HPDE6-E6E7 (cell line): ENCODE results near the gene CADPS2.

ENCODE experiments used
- DNase-seq: peaks from one replicate; pipeline ENCODE4 v3.0.0; 2011; ENCODE audit warnings: missing footprints; ENCODE audit errors: extremely low spot score

CADPS2 gene

DNA sequence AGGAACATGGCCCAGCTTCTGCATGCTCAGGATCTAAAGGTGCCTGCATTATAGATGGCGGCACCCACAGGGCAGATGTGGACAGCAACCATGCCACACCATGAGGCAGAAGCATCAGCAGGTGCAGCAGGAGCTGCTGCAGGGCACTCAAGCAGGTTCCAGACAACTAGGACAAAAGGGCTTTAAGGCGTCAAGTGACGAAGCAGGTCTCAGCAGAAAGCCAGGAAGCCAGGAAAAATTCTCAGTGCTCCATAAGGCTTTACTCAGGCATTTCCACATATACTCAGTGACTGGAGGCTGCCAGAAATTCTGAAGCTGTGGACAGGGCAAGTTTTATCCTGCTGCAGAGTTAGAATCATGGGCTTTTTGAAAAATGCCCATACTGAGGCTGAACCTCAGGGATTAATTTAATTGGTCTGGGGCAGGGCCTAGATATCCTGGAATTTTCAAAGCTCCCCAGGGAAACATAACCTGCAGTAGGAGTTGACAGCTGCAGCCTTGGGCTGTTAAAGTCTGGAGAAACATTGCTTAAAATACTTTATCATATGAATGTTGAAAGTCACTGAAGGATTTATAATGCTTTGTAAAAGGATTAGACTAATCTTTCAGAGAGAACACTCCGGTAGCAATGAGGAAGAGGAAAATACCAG, 115.4 kb downstream of the CADPS2 start:
- DNase-seq = no peak

- no peak for DNase-seq
Observed at GRCh38 chr7:122768827-122769226, 117.4 kb downstream of the CADPS2 start.

DNA sequence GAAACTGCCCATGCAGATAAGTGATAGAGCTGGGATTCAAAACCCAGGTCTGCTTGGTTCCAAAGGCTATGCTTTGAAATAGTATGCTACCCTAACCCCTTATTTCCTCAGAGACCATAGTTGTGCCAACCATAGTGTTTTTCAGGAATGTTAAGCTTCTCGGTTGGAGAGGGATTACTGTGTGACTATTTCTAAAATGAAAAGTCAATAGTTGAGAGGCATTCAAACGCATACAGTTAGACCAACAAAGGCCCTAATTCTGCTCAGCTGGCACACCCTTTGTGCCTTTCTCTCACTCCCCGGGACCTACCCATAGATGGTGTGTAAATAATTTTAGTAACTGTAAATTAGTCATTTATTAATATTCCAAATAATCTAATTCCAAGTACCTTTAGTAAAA, 118.9 kb downstream of the CADPS2 start:
- no peak for DNase-seq

- no peak for DNase-seq
Observed at GRCh38 chr7:122766593-122766992, 119.7 kb downstream of the CADPS2 start.

GRCh38 chr7:122764902-122765301, 121.4 kb downstream of the CADPS2 start:
- no peak for DNase-seq

- no peak for DNase-seq
Observed at GRCh38 chr7:122764020-122764419, 122.2 kb downstream of the CADPS2 start.

- no peak for DNase-seq
Observed at GRCh38 chr7:122762071-122762470, 124.2 kb downstream of the CADPS2 start.

GRCh38 chr7:122758501-122758900, 127.8 kb downstream of the CADPS2 start:
- no peak for DNase-seq

DNA sequence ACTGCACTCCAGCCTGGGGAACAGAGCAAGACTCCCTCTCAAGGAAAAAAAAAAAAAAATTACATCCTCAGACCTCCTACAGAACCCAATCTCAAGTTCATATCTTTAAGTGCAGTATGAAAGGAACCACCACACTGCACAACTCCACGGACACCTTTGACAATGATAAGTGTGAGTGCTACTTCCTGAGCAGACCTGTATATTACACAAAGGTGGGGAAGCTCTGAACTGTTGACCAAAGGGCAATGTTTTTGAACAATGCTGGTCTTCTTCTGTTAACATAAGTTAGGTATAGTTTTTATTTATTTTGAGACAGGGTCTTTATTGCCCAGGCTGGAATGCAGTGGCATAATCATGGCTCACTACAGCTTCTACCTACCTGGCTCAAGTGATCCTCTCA, 129.4 kb downstream of the CADPS2 start:
- DNase-seq = no peak

DNA sequence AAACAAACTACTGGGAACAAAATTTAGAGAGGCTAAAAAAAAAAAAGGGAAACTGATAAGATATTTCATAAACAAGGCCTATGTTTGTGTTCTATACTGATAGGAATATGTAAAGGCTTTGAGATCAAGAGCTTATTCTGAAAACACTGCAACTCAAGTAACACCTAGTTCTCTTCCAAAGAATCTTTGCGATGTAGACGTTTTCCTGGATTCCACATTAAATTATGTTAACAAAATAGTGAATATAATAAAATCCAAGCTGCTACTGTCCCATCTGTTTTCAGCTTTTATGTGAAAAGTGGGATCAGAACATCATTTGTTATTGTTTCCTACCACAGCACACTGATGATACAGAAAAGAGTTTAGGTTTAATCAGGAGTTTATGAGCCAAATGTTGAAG, 130.6 kb downstream of the CADPS2 start:
- no peak for DNase-seq

DNA sequence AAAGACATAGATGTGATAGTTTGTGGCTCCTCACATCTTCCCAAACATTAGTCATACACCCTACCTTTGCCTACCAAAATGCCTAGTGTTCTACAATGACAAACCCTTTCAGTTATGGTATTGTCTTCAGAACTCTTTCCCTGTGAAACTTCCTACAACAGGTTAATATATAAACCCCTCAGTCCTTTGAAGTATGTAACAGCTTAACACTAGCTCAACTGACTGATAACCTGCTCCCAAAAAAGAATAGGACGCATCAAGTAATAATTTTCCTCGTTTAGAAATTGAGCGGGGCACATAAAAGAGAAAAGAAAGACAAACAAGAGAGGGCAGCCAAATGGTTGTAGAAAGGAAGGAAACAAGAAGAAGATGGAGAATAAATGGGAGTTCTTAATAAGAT, 133.7 kb downstream of the CADPS2 start:
- DNase-seq = no peak

DNA sequence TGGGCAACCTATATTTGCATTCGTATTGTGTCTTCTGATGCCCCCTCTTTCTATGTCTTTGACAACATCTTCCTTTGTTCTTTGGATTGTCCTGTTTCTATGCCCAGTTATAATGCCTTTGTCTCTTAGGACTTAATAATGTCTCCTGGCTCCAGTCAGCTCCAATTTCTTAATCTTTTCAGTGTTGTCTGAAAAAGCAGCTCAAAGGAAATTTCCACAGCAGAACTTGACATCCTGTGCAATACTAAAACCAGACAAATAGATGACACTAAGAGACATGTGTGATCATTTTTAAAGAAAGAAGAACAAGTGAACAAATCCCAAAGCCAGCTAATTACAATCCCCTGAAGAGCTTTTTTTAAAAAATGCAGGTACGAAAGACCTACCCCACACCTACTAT, 135.9 kb downstream of the CADPS2 start:
- no peak for DNase-seq

DNA sequence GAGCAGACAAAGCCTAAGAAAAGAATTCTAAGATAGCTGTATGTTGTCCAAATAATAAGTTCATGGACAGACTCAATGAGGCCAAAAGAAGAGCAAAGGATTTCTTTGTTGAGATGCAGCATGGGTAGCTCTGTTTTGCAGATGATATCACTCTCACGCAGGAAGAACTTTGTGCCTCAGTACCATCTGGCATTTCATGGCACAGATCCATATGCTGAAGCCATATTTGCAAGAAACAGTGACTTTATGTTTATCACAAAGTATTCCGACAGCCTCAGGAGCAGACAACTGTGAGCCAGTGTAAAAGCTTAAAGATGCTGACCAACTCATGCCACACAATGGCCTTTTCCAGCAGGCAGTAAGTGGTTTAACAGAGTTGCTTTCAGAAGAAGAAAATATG, 138.1 kb downstream of the CADPS2 start:
- no peak for DNase-seq

- DNase-seq = no peak
Observed at GRCh38 chr7:122746948-122747347, 139.3 kb downstream of the CADPS2 start.

GRCh38 chr7:122743211-122743610, 143.0 kb downstream of the CADPS2 start:
- DNase-seq = peak; percentile 16

DNA sequence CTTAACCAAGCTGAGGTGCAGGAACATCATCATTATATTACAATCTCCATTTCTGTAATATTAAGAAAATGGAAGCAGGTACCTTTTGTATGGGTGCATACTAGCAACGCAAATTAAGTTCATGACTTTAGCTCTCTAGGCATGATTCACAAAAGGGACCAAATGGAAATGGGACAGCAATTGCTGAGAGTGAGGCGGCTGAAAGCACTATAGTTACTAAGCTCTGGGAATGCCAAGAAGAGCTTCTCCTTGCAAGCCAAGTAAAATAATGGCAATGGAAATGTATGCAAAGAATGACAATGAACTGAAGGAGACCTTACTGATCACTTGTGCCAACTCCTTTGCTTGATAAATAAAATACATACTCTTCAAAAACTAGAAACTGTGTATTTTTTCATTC, 147.3 kb downstream of the CADPS2 start:
- no peak for DNase-seq

DNA sequence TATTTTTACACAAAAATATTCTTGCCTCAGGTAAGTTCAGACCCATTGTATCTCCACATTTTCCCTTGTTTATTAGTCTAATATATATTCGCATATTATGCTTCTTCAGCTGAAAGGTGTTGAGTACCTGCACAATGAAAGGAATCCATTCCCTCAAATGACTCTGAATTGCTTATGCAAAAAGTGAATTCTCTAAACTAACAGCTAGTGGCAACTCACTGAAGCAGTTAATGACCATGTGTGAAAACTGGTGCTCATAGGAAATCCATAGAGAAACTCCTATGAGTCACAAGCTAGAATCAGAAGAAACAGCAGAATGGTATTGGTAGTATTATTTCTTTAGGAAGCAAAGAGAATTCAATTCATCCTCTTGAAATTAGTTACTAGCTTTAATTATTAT, 150.1 kb downstream of the CADPS2 start:
- no peak for DNase-seq

- no peak for DNase-seq
Observed at GRCh38 chr7:122727759-122728158, 158.5 kb downstream of the CADPS2 start.

GRCh38 chr7:122727354-122727753, 158.9 kb downstream of the CADPS2 start:
- DNase-seq = no peak

GRCh38 chr7:122726881-122727280, 159.4 kb downstream of the CADPS2 start:
- DNase-seq = no peak

DNA sequence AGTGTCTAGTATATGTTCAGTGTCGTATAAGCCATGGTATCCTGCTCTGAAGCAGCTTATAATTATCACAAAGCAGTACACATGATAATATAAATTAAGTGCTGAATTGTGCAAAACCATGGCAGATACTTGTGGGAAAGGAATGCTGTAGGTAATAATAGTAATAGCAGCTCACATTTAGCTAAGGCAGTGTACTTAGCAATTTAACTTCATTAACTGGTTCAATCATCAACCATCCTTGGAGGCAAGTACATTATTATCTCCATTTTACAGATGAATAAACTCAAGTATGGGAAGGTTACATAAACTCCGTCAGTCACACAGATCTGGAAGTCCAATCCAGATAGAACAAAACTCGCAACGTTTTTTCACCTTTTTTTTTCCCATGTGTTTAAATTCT, 161.9 kb downstream of the CADPS2 start:
- DNase-seq = no peak

DNA sequence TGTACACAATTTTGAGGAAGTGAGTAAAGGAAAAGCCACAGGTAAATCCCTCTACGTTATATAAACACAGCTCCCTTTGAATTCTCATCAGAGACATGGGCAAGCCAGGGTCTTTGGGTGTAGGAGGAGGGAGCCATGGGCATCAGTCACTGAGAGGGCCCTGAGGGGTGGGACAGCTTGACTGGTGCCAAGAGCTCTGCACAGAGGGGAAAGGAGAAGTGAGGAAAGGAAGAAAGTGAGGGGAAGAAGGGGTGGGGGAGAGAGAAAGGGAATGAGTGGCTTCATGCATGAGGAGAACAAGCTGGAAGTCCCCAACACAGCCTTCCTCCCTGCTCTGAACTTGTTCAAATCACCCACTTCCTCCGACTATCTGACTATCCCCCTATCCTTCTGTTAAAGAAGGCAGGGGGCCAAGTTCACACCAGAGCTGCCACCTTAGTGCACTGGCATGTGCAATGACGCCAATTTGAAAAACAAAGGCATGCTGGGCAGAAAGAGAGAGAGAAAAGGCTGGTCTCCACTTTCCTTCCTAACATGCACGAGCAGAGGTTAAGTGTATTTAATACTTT, 167.2 kb downstream of the CADPS2 start:
- DNase-seq = no peak

- DNase-seq = no peak
Observed at GRCh38 chr7:122717356-122718089, 168.7 kb downstream of the CADPS2 start.
